DMS114 treated with DMSO at 0.1 percent for 48 hours (cell line): ENCODE results near the gene MYO1E.

Experiments used
- DNase-seq: peaks from one replicate; lab custom pipeline; 2025; ENCODE audit not compliant: unreplicated experiment; lab: John Stamatoyannopoulos, UW

Gene MYO1E

DNA sequence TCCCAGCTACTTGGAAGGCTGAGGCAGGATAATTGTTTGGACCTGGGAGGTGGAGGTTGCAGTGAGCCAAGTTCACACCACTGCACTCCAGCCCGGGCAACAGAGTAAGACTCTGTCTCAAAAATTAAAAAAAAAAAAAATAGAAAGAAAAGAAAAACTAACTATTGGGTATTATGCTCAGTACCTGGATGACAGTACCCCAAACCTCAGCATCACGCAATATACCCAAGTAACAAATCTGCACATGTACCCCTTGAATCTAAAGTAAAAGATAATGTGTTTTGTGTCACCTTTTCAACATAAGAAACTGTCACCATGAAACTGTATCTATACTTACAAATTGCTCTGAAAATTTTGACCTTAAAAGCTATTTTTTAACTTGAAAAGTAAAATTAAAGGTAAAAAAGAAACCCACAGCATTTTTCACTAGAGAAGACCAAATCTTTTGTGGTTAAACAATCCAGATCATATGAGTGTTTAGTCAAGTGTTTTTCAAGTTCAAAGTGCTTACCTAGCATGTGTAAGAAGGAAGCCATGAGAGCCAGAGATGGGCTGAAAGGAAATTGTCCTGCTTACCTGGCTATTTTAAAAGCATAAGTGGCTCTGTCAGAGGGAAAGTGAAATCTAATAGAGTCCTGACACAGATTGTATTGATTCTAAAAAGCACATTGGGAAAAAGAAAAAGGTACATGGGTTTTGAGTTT, 50.5 kb downstream of the MYO1E start:
- no peak for DNase-seq

DNA sequence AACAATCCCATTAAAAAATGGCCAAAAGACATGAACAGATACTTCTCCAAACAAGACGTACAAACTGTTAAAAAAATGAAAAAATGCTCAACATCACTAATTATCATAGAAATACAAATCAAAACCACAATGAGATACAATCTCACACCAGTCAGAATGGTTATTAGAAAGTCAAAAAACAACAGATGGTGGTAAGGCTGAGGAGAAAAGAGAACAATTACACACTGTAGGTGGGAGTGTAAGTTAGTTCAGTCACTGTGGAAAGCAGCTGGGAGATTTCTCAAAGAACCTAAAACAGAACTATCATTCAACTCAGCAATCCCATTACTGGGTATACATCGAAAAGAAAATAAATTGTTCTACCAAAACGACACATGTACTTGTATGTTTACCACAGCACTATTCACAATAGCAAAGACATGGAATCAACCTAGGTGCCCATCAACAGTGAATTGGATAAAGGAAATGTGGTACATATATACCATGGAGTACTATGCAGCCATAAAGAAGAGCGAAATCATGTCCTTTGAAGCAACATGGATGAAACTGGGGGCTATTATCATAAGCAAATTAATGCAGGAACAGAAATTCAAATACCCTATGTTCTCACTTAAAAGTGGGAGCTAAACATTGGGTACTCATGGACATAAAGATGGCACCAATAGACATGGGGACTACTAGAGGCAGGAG, 51.5 kb downstream of the MYO1E start:
- no peak for DNase-seq

DNA sequence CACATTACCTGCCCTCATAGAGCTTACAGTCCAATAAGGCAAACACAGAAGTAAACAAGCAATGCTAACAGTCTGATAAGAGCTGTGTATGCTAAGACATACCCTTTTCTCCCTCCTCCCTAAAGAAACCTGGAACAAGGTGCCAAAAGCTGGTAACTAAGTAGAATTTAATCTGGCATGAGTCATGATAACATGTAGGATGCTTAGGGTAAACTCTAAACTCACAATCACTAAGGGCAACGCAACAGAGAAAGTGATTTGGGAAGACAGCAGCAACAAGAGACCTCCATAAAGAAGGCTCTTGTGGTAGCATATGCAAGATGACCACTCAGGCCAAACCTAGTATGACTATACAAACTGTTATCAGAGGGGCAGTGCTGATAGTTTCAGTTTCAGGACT, 55.5 kb downstream of the MYO1E start:
- DNase-seq: no peak

DNA sequence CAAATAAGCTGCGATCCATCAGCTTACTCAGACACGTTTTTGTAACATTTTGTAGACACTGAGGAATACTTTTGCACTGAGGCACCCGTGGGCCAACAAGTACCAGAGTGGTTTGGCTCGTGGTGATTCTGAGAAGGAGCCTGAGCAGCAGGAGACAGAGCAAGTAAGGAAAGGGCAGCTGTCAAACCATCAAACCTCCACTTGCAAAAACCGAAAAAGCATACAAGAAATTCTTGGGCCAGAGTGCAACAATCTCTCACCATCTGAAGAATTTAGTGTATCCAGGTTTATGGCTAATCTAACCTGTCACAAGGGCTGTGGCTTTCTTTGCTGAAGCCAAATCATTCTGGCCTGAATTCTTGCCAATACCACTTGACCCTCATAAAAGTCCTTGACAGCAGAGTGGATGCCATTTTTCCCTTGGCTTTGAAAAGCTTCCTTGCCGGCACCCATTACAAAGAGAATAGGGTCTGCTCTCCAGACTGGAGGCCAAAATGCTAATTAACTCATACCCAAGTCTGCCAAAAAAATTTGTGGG, 56.7 kb downstream of the MYO1E start:
- no peak for DNase-seq

DNA sequence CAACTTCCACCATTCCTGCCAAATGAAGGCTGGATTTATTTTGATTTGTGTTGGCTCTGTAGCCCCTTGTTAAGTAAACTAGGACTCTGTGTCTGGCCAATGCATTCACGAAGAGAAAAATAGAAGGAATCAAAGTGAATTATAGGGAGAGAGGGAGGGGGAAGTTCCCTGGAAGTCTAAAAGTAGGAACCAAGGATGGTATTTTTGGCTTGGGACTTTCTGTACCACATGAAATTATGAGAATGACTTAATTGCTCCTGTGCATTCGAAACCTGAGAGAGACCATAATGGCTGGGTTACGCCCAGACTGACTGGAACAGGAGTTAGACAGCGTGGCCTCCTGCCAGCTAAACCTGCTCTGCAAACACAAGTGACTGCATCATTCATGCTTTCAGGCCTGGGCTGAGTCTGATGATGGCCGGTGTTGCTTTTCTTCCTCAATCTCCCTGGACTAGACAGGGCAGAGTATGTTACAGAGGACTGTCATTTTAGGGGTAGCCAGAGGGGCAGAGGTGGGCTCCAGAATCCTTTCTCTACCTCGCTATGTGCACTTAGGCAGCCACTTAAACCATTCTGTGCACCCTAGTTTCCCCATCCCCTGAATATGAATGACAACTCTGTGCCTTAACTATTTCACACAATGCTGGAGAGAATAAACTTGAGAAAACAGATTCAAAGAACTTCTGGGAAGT, 58.9 kb downstream of the MYO1E start:
- no peak for DNase-seq

DNA sequence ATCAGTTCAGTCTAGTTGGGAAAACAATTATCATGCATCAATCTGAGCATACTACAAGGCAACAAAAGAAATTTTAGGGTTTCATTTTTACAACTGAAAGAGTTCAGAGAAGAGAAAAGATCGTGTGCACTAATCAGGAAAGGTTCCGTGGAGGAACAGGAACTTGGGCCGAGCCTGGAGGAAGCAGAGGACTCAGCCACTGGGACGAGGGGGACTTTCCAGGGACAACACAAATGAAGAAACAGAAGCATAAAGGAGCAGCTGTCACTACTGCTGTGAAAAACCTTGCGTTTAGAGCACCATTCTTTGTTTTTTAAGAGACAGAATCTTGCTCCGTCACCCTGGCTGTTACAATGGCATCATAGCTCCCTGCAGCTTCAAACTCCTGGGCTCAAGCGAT, 60.5 kb downstream of the MYO1E start:
- no peak for DNase-seq

DNA sequence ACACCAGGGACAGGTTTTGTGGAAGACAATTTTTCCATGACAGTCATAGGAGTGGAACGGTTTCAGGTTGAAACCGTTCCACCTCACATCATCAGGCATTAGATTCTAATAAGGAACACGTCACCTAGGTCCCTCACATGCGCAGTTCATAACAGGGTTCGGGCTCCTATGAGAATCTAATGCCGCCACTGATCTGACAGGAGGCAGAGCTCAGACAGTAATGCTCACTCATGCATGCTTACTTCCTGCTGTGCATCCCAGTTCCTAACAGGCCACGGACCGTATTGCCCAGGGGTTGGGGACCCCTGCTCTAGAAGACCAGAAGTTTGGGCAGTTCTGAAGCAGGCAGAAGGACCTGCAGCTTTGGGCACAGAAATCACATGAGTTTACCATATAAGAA, 61.5 kb downstream of the MYO1E start:
- DNase-seq: no peak

DNA sequence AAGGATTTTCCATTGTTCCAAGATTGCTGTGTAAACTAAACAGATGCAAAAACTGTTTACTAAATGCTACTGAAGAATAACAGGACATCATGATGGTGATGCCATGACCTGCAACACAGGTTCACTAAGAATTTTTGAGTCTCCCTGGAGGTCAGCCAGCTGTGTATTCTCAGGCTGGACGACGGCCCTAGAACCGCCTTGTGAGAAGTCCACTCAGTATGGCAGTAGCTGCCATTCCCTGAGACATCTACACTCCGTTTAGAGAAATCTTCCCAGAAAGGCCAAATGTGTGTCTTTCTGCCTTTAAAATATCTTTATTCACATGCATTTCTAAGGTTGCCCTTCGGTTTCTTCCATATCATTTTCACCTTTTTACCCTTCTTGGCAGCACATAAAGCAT, 63.3 kb downstream of the MYO1E start:
- DNase-seq: no peak

DNA sequence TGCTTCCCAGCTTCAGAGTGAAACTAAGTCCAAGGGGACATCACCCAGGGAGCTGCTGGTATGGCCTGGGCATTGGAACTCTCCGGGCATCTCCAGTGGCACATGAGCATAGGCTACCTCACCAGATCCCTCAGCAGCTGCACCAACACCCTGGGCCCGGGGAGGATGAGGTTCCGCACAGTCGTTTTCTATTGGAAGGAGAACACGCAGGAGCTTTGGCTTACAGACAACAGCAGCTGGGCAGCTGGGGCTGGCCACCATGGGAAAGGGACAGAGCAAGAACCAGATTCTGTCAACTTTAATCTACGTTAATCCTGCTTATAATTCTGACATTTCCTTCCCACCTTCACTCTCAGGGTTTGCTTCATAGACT, 65.5 kb downstream of the MYO1E start:
- DNase-seq: no peak

DNA sequence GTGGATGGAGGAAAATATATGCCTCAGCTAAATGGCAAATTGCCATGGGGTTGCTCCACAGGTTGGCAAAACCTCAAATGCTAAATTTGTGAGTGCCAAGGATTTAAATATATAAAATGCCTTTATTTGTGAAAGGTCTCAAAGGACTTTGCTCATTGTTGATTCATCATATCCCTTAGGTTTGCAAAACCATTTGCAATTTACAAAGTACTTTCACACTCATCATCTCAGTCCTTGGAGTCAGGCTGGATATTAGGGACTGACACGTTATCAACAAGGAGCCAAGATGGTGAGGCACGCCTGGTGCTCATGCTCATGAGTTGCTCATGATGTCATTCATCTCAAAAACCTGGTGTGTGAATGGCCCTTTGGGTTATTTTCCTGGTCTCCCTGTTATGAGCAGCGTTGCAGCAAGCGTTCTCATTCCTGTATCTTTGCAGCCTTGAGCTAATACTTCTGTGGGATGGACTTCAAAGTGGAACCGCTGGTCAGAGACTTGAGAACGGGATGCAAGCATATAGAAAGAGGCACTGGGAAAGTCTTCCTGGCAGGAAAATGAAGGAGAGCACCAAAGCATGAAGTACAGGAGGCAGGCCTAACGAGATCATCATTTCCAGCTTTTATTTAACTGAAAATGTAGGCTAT, 66.0 kb downstream of the MYO1E start:
- DNase-seq: no peak

DNA sequence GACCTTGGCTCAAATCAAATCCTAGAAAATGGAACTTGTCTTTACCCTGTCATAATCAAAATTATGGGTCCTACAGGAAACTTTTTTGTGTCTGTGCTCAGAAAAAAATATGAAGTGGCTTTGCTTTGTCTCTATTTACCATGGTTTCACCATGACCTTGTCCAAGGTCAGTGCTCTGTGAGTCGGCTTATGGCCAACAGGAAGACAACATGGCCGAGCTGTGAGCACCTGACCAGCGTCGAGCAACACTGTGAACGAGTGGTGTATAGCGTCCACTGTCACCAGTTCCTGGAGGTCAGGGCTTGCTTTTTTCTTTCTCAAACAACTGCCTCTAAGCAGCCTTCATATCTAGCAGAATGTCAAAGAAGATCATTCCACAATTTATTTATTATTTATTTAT, 67.9 kb downstream of the MYO1E start:
- no peak for DNase-seq

DNA sequence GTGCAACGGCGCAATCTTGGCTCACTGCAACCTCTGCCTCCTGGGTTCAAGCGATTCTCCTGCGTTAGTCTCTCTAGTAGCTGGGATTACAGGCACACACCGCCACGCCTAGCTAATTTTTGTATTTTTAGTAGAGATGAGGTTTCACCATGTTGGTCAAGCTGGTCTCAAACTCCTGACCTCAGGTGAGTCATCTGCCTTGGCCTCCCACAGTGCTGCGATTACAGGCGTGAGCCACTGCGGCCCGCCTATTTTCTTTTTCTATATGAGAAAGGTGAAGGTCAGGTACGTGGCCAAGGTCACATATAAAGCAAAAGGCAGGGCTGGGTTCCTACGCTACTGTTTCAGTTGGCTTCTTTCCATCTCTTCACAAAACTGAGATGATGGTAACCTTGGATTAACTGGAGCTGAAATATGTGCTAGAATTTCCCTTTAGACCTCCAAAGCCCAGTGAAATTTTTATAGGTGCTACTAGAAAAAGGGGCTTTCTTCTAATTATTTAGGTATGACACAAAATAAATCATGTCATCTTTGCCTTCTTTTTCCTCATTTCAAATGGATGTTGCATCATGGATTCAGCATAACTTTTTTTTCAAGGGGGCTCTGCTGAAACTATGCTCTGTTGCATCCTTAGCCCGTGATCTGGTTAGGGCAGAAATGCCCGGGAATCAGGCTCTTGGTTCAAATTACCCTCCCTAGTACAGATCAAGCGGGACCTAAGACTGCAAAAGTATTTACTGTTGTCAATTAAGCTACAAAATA, 68.5 kb downstream of the MYO1E start:
- no peak for DNase-seq

DNA sequence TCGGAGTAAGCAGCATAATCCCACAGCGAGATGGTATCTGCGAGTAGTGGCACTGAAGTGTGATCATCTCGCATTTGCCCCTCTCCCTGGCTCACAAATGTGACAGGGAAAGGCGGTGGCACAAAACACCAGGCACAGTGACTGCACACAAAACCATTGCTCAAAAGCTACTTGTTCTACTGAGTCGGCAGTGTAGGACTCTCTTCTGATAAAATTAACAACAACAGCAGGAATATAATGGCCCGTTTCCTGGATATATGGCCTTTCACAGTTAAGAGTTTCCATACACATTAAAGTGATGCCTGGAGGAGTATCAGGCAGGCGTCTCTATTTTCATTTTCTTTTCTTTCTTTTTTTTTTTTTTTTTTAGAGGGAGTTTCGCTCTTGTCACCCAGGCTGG, 69.0 kb downstream of the MYO1E start:
- DNase-seq: no peak

DNA sequence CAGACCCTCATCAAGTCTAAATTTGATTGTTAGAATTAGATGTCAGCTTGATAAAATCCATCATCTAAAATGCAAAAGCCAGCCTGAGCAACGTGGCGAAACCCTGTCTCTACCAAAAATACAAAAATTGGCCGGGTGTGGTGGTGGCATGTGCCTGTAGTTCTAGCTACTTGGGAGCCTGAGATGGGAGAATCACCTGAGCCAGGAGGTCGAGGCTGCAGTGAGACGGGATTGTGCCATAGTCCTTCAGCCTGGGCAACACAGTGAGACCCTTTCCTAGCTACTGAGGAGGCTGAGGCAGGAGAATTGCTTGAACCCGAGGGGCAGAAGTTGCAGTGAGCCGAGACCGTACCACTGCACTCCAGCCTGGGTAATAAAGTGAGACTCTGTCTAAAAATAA, 69.5 kb downstream of the MYO1E start:
- DNase-seq: no peak

DNA sequence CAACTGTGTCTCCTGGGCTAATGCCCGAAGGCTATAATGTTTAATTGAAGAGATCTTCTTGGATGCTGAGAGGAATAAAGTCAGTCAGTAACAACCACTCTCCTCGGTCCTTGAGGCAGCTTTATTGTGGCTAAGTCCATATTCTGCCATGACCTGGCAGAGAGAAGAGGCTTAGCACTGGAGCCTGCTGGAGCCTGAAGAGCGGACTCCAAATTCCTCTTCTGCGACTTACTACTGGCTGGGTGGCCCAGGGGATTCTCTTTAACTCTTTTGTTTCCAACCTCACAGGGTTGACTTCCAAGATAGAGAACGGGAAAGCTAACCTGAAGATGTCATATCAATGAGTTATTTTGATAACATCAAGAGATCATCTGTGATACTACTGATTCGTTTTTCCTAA, 71.1 kb downstream of the MYO1E start:
- DNase-seq: no peak

DNA sequence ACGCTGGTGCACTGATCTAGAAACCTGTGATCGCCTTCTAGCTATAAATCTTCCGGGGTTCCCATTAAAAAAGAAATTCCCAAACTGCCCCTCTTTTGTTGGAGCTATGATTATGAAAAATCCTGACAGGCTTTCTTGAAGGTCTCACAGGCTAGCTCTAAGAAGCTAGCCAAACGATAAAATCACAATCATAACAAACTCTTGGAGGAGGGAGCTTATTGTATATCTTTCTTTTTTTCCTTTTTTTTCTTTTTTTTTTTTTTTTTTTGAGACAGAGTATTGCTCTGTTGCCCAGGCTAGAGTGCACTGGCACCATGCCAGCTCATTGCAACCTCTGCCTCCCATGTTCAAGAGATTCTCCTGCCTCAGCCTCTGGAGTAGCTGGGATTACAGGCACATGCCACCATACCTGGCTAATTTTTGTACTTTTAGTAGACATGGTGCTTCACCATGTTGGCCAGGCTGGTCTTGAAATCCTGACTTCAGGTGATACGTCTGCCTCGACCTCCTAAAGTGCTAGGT, 72.0 kb downstream of the MYO1E start:
- no peak for DNase-seq

DNA sequence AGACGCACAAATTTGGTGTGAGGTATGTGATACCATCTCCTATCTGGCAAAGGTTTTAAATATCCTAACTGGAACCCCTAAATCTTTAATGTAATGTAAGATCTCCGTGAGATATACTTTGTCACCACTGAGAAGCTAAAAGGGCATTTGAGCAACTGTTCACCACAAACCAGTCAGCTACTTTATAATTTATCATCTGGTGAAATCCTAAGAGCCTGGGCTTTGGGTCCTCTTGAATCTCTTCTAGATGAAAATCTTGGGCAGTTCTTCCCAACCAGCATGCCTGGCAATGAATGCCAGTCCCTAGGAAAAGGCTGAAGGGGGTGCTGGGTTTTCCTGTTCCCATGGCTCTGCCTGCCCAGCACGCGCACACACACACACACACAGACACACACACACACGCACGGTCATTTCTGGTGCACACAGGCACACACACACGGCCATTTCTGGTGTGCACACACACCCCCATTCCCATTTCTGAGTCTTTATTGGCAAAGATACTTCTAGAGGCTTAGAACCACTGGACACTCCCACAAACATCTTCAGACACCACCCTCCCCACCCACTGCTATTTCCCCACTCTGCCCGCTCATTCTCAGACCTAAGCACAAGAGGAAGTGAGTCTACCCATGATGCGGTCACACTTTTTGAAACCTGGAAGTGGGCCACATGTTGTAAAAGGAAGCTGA, 72.6 kb downstream of the MYO1E start:
- DNase-seq: no peak

DNA sequence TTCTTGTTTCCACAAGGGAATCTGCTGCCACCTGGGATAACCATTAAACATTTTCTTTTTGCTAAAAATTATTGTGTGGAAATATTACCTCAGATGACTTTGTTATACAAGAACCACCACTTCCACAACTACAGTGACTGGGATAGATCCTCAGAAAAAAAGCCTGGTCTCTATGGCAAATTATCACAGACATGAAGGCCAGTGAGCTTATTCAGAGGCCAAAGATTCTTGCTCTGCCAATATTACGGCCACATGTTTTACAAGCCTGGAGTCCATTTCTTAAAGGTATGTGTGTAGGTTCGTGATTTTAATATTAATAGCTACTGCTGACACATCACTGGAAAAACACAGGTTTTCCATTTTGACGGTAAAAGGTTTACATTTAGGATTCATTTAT, 73.8 kb downstream of the MYO1E start:
- no peak for DNase-seq

DNA sequence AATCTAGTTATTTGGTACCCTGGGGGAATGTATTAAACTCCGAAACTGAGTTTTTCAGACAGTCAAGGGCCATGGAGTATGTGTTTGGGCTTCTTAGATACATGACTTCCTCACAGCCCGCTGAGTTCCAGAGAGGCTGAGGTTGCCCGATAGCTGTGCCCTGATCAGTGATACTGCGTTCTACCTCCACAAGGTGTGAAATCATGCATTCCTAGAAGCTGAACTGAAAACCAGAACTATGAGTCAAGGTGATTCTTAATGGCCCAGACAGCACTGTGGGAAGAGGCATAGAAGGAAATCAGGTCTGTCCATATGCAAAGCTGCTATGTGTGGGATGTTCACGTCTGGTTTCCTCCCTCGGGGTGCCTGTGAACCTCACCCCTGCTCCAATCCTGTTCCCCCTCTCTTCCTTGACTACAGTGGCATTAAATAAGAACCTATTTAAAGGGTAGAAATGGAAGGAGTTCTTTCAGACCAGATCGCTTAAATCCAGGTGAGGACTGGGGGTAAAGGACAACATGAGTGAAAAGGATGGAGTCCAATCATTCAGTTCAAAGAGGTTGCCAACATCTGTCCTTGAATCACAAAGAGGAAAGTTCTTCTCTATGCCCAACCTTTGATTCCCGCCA, 74.3 kb downstream of the MYO1E start:
- no peak for DNase-seq

DNA sequence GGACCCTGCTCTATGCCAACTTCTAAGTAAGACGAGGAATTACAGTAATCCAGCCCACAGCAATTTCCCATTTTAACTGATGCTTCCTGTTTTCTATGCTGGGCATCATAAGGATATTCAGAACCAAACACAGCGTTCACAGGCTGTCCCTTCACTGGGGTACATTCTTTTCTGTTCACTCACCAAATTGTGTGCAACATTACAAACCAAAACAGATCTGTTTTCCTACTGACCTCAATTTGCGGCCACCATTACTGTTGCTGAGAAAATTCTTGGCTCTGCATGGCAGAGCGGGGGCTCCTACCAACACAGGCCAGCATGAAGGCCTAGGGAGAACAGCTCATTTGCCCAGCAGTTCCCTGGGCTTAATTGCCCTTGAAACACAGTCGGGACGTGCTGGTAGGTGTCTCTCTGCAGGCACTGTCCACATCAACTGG, 76.5 kb downstream of the MYO1E start:
- no peak for DNase-seq
